ENCODE data around the gene DNAJC27. TPM values are rescaled to one million over a fixed set of nuclear protein-coding genes. Genes with fewer than 3 reads are reported as not detected.

Gene DNAJC27
- total and polyA plus RNA-seq, 5 experiments from 2014 or later = 1.9 to 13.8 (median 5.7) TPM

DNA sequence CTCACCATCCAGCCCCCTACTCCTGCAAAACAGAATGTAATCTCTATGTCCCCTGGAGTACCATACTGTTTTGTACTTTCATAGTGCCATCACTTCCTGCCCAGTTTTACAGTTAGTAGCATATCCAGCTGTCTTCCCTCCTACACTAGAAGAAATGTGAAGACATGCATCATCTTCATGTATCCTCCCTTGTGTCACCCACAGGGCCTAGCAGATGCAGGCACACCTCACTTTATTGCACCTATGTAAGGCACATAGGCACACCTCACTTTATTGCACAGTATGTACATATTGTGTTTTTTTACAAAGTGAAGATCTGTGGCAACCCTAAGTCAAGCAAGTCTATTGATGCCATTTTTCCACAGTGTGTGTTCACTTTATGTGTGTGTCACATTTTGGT is 12.0 kb downstream of the DNAJC27 start:
- Mint-ChIP-seq H3K4me3 (no peak overlapping the region), H3K4me1 (peaks cover 5 to 30% (median 20%) of the 10 kb centered on the region in 4 donors), H3K27me3 (no peaks in the 10 kb centered on the region), H3K36me3 (peaks cover 46 to 97% (median 63%) of the 10 kb centered on the region in 3 donors), H3K27ac (peak overlapping the region in 2 of 10 donors; percentile 16 to 44), H3K9me3 (peaks cover 0 to 21% (median 11%) of the 10 kb centered on the region in 9 donors)
- DNase-seq (no peak), ATAC-seq (no peak)
- POLR2A ChIA-PET = interaction anchor here (0.6 kb wide), 1 partner anchor 8 kb away, joined by 4 read pairs; no protein-coding TSS in a partner anchor

DNA sequence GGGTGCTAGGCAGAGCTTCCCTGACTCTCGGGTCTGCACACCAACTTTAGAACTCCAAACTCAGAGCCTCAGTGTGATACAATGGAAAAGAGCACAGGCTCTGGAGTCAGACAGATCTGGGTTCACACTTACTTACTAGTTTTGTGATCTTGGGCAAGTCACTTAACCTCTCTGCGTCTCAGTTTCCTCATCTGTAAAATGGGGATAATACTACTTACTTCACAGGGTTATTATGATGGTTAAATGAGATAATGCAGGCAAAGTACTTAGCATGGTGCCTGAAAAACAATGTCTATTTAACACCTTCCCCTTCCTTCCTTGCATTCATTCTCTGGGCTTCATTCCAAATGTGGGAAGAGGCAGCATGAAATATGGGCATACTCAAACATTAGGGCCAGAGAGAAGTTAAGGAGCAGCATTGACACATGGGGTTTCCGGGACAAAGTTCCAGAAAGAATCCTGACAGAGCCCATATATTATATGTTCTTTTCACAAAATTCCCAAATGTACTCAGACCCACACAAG is 13.3 kb downstream of the DNAJC27 start:
- H3K4me3 Mint-ChIP-seq = no peak overlapping the region
- H3K27me3 Mint-ChIP-seq = no peaks in the 10 kb centered on the region
- peaks cover 5 to 28% (median 20%) of the 10 kb centered on the region in 4 donors for H3K4me1 Mint-ChIP-seq
- ATAC-seq (no peak), DNase-seq (no peak)
- H3K9me3 Mint-ChIP-seq = peaks cover 0 to 21% (median 12%) of the 10 kb centered on the region in 9 donors
- H3K27ac Mint-ChIP-seq = no peak overlapping the region
- POLR2A ChIA-PET = no interaction called here
- peaks cover 53 to 100% (median 69%) of the 10 kb centered on the region in 3 donors for H3K36me3 Mint-ChIP-seq

DNA sequence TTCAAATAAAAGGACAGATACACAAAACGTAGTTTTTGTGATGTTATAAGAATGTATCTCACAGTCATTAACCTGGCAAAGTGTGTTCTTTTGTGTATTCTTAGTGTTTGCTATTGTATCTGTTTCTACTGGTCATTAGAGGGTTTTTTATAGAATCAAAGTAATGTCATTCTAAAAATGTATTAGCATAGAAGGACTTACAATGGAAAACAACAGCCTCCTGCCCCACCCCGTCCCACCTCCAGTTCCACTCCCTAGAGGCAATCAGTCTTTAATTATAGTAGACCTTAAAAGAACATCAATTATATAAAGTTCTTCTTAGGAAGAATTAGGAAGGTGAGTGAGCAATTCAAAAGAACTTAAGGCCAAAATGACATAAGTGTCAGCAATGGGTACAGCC is 13.8 kb downstream of the DNAJC27 start:
- no peak for DNase-seq
- no peak for ATAC-seq
- H3K27ac Mint-ChIP-seq = no peak overlapping the region
- POLR2A ChIA-PET = no interaction called here
- H3K27me3 Mint-ChIP-seq = no peaks in the 10 kb centered on the region
- peaks cover 53 to 98% (median 69%) of the 10 kb centered on the region in 3 donors for H3K36me3 Mint-ChIP-seq
- no peak overlapping the region for H3K4me3 Mint-ChIP-seq
- peaks cover 5 to 28% (median 20%) of the 10 kb centered on the region in 4 donors for H3K4me1 Mint-ChIP-seq
- H3K9me3 Mint-ChIP-seq = peaks cover 0 to 21% (median 12%) of the 10 kb centered on the region in 9 donors

DNA sequence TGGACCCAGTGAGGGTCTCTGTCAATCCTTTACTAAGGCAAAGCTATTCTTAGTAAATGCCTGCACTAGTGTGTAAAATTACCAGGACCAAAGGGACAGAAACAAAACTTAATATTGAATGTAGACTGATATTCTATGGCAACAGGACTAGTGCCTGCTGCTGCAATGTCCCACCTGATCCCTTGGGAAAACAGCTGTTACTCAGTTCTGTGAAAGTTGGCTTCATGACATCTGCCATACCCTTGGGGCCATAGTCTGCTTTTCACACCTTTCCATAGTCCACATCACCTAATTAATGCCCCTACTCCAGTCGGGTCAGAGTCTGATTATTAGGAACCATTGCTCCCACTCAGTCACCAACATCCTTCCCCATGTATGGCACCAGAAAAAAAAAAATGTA is 14.5 kb downstream of the DNAJC27 start:
- H3K4me3 Mint-ChIP-seq = no peak overlapping the region
- H3K27me3 Mint-ChIP-seq = no peaks in the 10 kb centered on the region
- H3K4me1 Mint-ChIP-seq = peaks cover 5 to 26% (median 19%) of the 10 kb centered on the region in 4 donors
- ATAC-seq (no peak), DNase-seq (no peak)
- peaks cover 48 to 98% (median 67%) of the 10 kb centered on the region in 3 donors for H3K36me3 Mint-ChIP-seq
- H3K27ac Mint-ChIP-seq = no peak overlapping the region
- H3K9me3 Mint-ChIP-seq = peaks cover 0 to 21% (median 12%) of the 10 kb centered on the region in 9 donors
- POLR2A ChIA-PET = no interaction called here

DNA sequence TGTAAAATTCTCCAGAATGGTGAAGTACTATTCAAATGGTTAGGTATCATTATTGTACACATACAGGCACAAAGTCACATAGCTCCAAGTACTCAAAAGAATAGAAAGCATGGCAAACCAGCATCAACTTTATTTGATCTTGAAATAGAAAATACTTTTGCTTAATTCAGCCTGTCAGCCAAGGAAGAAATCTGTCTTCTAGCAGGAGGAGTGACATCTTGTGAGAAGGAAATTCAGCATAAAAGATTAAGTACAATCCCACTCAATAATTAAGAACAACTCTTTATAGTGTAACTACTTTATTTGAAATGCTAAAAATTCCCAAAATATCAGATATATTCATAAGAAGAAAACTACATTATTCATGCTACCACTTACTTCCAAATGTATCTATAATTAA is 15.8 kb downstream of the DNAJC27 start:
- Mint-ChIP-seq H3K27ac (no peak overlapping the region), H3K9me3 (peaks cover 0 to 21% (median 12%) of the 10 kb centered on the region in 9 donors), H3K4me1 (peaks cover 5 to 20% (median 14%) of the 10 kb centered on the region in 4 donors), H3K36me3 (peaks cover 42 to 97% (median 70%) of the 10 kb centered on the region in 3 donors), H3K4me3 (no peak overlapping the region), H3K27me3 (no peaks in the 10 kb centered on the region)
- ATAC-seq = no peak
- POLR2A ChIA-PET = no interaction called here
- DNase-seq = no peak

- no peak for DNase-seq
These were observed 16.5 kb downstream of the DNAJC27 start for GRCh38 chr2:24955232-24955631.

GRCh38 chr2:24950102-24950501 is 21.7 kb downstream of the DNAJC27 start:
- Mint-ChIP-seq H3K4me1 (no peaks in the 10 kb centered on the region), H3K4me3 (no peak overlapping the region), H3K9me3 (peaks cover 0 to 5% (median 3%) of the 10 kb centered on the region in 9 donors), H3K36me3 (peaks cover 16 to 90% (median 37%) of the 10 kb centered on the region in 3 donors), H3K27me3 (no peaks in the 10 kb centered on the region), H3K27ac (peak overlapping the region in 1 of 10 donors; percentile 43)
- no peak for DNase-seq
- POLR2A ChIA-PET = interaction anchor here (0.7 kb wide), 1 partner anchor 68 kb away, joined by 4 read pairs; no protein-coding TSS in a partner anchor
- no peak for ATAC-seq

More at GRCh38 chr2:24955232-24955631, 16.5 kb downstream of the DNAJC27 start:
- H3K36me3 Mint-ChIP-seq = peaks cover 42 to 94% (median 70%) of the 10 kb centered on the region in 3 donors
- H3K27ac Mint-ChIP-seq = no peak overlapping the region
- H3K9me3 Mint-ChIP-seq = peaks cover 0 to 21% (median 12%) of the 10 kb centered on the region in 9 donors
- H3K4me1 Mint-ChIP-seq = peaks cover 5 to 14% (median 11%) of the 10 kb centered on the region in 4 donors
- H3K27me3 Mint-ChIP-seq = no peaks in the 10 kb centered on the region
- no peak overlapping the region for H3K4me3 Mint-ChIP-seq
- no peak for ATAC-seq
- POLR2A ChIA-PET = no interaction called here

DNA sequence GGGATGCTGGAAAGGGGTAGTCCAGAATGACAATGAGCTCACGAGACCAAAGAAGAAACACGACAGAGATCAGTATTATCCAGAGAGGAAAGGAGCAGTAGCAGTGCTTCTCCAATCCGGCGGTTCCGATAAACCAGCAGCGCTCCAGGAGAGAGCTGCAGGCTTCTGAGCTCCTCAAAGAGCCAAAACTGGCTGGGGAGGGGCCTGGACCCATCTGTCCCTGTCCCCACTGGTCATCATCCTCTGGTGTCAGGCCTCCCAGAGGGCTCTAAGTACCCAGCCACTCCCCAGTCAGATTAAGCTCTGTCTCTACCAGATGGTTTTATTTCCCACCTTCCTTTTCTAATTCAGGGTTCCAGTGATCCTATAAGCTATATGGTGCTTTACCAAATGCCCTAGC is 23.2 kb downstream of the DNAJC27 start:
- H3K27ac Mint-ChIP-seq = peak overlapping the region in 3 of 10 donors; percentile 6 to 87 (median 83)
- no peaks in the 10 kb centered on the region for H3K27me3 Mint-ChIP-seq

GRCh38 chr2:24947561-24948157 is 24.1 kb downstream of the DNAJC27 start:
- ATAC-seq = no peak
- no peak for DNase-seq
- peaks cover 5 to 71% (median 22%) of the 10 kb centered on the region in 3 donors for H3K36me3 Mint-ChIP-seq
- POLR2A ChIA-PET = no interaction called here
- no peaks in the 10 kb centered on the region for H3K27me3 Mint-ChIP-seq
- peak overlapping the region in 2 of 10 donors; percentile 46 to 55 for H3K27ac Mint-ChIP-seq
- H3K9me3 Mint-ChIP-seq = no peaks in the 10 kb centered on the region
- no peak overlapping the region for H3K4me3 Mint-ChIP-seq
- no peaks in the 10 kb centered on the region for H3K4me1 Mint-ChIP-seq

More for the DNA sequence above, 23.2 kb downstream of the DNAJC27 start:
- POLR2A ChIA-PET = no interaction called here
- Mint-ChIP-seq H3K4me1 (no peaks in the 10 kb centered on the region), H3K4me3 (no peak overlapping the region), H3K9me3 (no peaks in the 10 kb centered on the region), H3K36me3 (peaks cover 5 to 77% (median 22%) of the 10 kb centered on the region in 3 donors)
- ATAC-seq = no peak
- DNase-seq = no peak

DNA sequence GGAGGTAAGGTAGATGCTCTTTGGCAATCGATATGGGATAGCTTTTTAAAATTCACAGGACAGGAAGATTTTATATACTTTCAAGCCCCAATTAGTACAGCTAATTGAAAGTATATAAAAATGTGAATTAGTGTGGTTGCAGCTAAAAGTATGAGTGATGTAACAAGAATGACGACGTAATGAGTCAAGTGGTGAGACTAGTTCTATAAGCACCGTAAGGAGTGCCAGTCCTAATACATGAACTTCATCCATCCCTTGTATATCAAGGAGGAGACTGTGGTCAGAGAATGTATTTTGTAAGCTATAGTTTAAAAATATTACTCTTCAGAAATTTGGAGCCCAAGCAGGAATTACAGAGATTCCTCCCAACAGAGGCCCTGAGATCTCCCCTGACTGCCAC is 25.8 kb downstream of the DNAJC27 start:
- ATAC-seq (no peak), DNase-seq (no peak)
- no peaks in the 10 kb centered on the region for H3K9me3 Mint-ChIP-seq
- H3K36me3 Mint-ChIP-seq = peaks cover 5 to 54% (median 11%) of the 10 kb centered on the region in 3 donors
- POLR2A ChIA-PET = no interaction called here
- no peak overlapping the region for H3K4me3 Mint-ChIP-seq
- H3K4me1 Mint-ChIP-seq = no peaks in the 10 kb centered on the region
- H3K27me3 Mint-ChIP-seq = no peaks in the 10 kb centered on the region
- H3K27ac Mint-ChIP-seq = peak overlapping the region in 1 of 10 donors; percentile 41

DNA sequence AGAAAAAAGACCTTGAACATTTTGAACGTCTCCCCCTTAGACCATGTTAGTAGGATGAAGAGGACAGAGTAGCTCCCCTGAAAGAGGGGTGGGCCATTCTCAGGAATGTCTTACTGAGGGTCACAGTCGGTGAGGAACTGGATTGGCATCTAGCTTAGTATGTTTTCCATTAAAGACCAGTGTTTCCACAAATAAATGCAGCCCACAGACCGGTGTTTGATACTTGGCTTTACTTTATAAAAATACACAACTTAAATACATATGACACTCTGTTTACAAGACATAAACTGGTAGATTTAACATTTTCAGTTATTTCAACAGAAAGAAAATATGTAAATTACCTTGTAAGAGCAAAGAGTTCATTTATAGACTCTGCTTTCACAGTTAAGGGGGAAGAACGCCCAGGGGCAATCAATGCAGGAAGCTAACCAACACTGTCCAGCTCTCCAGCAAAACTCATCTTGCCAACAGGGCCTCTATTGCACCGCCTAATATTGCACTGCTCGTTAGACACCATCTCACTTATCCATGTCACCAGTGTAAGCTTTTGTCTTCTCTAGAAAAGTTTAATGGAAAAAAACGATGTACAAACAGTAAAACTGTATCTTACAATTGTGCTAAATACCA is 28.2 kb downstream of the DNAJC27 start:
- Mint-ChIP-seq H3K9me3 (no peaks in the 10 kb centered on the region), H3K27me3 (no peaks in the 10 kb centered on the region), H3K4me1 (no peaks in the 10 kb centered on the region), H3K4me3 (no peak overlapping the region), H3K36me3 (peaks cover 5 to 33% (median 11%) of the 10 kb centered on the region in 3 donors), H3K27ac (peak overlapping the region in 3 of 10 donors; percentile 6 to 71 (median 53))
- POLR2A ChIA-PET = no interaction called here
- no peak for ATAC-seq
- no peak for DNase-seq

GRCh38 chr2:24939353-24939752 is 32.4 kb downstream of the DNAJC27 start:
- Mint-ChIP-seq H3K27ac (no peak overlapping the region), H3K36me3 (peaks cover 0 to under 1% (median 0%) of the 10 kb centered on the region in 3 donors), H3K9me3 (no peaks in the 10 kb centered on the region), H3K4me1 (no peaks in the 10 kb centered on the region), H3K27me3 (peaks cover 0 to 4% (median 0%) of the 10 kb centered on the region in 5 donors), H3K4me3 (no peak overlapping the region)
- POLR2A ChIA-PET = no interaction called here
- no peak for DNase-seq
- ATAC-seq = no peak

- H3K36me3 Mint-ChIP-seq = no peaks in the 10 kb centered on the region
- peaks cover 0 to 4% (median 0%) of the 10 kb centered on the region in 5 donors for H3K27me3 Mint-ChIP-seq
- ATAC-seq = no peak
- DNase-seq = no peak
- POLR2A ChIA-PET = no interaction called here
- no peak overlapping the region for H3K4me3 Mint-ChIP-seq
- H3K9me3 Mint-ChIP-seq = no peaks in the 10 kb centered on the region
- H3K27ac Mint-ChIP-seq = no peak overlapping the region
- H3K4me1 Mint-ChIP-seq = no peaks in the 10 kb centered on the region
These were observed 34.5 kb downstream of the DNAJC27 start for GRCh38 chr2:24937236-24937635.
